Neural crest cell (in vitro differentiated cells): ENCODE measurements around the gene ZNF48. TPM values are rescaled to one million over a fixed set of nuclear protein-coding genes. Genes with fewer than 3 reads are reported as not detected.
A peak's percentile ranks its signal among the peaks of the same experiment; 100 is the strongest.

Experiments
- DNase-seq: peaks from one replicate; pipeline ENCODE4 v3.0.0; 2021; ENCODE audit warnings: low read depth, mixed read lengths, low spot score
- H3K27ac Mint-ChIP-seq: one replicate; pipeline ENCODE4 v1.8.0; 2021; ENCODE audit warnings: mild to moderate bottlenecking, mixed read lengths; ENCODE audit not compliant: unreplicated experiment
- H3K27me3 Mint-ChIP-seq: 2 replicates; pipeline ENCODE4 v1.8.0; 2021; ENCODE audit warnings: low read depth, mild to moderate bottlenecking, mixed read lengths
- H3K36me3 Mint-ChIP-seq: 2 replicates; pipeline ENCODE4 v1.8.0; 2021; ENCODE audit warnings: low read depth, mild to moderate bottlenecking, mixed read lengths
- H3K4me1 Mint-ChIP-seq: 2 replicates; pipeline ENCODE4 v1.8.0; 2021; ENCODE audit warnings: mixed read lengths
- H3K4me3 Mint-ChIP-seq: one replicate; pipeline ENCODE4 v1.8.0; 2021; ENCODE audit warnings: mild to moderate bottlenecking, mixed read lengths
- H3K9me3 Mint-ChIP-seq: 2 replicates; pipeline ENCODE4 v1.8.0; 2021; ENCODE audit warnings: mixed read lengths
- total RNA-seq: library from RNA; stranded (reverse); gene quantifications from 2 replicates; pipeline ENCODE4 v1.2.1, GENCODE V29; 2021
- TF ChIP-seq, protein P1 (sequence below): fragments of 200-600 bp; sonication (generic); conservative IDR thresholded peaks from 2 replicates; pipeline ENCODE4 v1.5.0; 2021; ENCODE audit warnings: antibody characterized with exemption, mild to moderate bottlenecking

Gene ZNF48
- total RNA-seq, 1 donor from 2014 or later: 60.9 TPM

DNA sequence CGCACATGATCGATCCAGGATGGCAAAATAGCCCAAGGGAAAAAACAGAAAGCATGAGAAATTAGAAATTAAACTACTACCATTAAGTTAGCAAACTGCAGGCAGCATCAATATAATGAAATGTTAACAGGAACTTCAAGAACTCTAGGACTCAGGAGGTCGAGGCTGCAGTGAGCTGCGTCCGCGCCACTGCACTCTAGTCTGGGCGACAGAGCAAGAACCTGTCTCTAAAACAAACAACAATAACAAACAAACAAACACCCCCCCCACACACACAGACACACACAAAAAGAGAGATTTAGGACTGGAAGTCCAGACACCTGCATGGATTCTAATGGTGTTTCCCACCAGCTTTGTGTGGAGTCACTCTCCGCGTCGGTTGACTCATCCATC, 51.0 kb downstream of the ZNF48 start:
- Mint-ChIP-seq H3K36me3 (peaks cover 15% of the 10 kb centered on the region), H3K9me3 (no peaks in the 10 kb centered on the region), H3K4me3 (peak overlapping the region; percentile 94), H3K4me1 (peaks cover 31% of the 10 kb centered on the region), H3K27me3 (no peaks in the 10 kb centered on the region), H3K27ac (peak overlapping the region; percentile 92)
- DNase-seq: no peak
- TF ChIP-seq, protein P1, sequence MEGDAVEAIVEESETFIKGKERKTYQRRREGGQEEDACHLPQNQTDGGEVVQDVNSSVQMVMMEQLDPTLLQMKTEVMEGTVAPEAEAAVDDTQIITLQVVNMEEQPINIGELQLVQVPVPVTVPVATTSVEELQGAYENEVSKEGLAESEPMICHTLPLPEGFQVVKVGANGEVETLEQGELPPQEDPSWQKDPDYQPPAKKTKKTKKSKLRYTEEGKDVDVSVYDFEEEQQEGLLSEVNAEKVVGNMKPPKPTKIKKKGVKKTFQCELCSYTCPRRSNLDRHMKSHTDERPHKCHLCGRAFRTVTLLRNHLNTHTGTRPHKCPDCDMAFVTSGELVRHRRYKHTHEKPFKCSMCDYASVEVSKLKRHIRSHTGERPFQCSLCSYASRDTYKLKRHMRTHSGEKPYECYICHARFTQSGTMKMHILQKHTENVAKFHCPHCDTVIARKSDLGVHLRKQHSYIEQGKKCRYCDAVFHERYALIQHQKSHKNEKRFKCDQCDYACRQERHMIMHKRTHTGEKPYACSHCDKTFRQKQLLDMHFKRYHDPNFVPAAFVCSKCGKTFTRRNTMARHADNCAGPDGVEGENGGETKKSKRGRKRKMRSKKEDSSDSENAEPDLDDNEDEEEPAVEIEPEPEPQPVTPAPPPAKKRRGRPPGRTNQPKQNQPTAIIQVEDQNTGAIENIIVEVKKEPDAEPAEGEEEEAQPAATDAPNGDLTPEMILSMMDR: no peak

DNA sequence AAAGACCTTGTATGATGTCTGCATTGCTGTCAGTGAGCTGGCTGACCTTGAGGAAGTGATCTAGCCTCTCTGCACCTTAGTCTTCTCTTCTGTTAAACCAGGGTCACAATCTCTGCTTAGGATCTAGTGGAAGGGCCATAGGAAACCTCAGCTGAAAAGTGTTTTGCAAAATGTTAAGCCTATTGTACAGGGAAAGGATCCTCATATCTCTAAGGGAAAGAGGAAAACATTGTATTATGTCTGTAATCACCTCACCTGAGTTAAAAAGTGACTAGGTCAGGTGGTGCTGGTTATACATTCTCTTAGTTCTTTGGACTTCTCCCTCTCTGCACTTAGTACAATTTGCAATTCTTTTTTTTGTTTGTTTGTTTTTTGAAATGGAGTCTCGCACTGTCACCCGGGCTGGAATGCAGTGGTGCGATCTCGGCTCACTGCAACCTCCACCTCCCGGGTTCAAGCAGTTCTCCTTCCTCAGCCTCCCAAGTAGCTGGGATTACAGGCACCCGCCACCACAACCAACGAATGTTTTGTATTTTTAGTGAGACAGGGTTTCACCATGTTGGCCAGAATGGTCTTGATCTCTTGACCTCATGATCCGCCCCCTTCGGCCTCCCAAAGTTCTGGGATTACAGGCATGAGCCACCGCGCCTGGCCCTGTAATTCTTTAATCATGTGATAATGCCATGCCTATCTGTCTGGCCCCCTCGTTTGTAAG, 52.4 kb downstream of the ZNF48 start:
- TF ChIP-seq, protein P1: no peak
- Mint-ChIP-seq H3K4me1 (peaks cover 31% of the 10 kb centered on the region), H3K36me3 (peaks cover 15% of the 10 kb centered on the region), H3K27me3 (no peaks in the 10 kb centered on the region), H3K4me3 (peak overlapping the region; percentile 35), H3K9me3 (no peaks in the 10 kb centered on the region), H3K27ac (no peak overlapping the region)
- no peak for DNase-seq

DNA sequence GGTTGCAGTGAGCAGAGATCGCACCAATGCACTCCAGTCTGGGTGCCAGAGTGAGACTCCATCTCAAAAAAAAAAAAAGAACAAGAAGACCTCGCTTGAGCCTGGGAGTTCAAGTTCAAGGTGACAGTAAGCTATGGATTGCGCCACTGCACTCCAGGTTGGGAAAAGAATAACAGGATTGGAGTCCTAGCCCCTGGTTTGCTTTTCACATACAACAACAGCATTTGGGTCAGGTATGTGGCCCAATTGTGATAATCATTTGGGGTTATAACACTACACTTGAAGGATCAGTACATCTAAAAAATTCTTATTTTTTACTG, 53.9 kb downstream of the ZNF48 start:
- Mint-ChIP-seq H3K27ac (no peak overlapping the region), H3K4me1 (peaks cover 20% of the 10 kb centered on the region), H3K27me3 (no peaks in the 10 kb centered on the region), H3K9me3 (no peaks in the 10 kb centered on the region), H3K36me3 (peaks cover 5% of the 10 kb centered on the region), H3K4me3 (no peak overlapping the region)
- no peak for DNase-seq
- TF ChIP-seq, protein P1: no peak

Other genes with a start within 250 kb of the ZNF48 start
- 25.2 and 25.8 TPM in 2 replicates for gene CORO1A, start 211.8 kb upstream of the ZNF48 start, total RNA-seq
- 103 and 118 TPM in 2 replicates for gene BOLA2B, start 201.8 kb upstream of the ZNF48 start, total RNA-seq
- gene SLX1A, start 201.5 kb upstream of the ZNF48 start, total RNA-seq: 45.0 and 69.1 TPM in 2 replicates
- gene SULT1A3, start 196.2 kb upstream of the ZNF48 start, total RNA-seq: 23.9 and 26.4 TPM in 2 replicates
- 11.2 and 15.4 TPM in 2 replicates for gene NPIPB13, start 146.9 kb upstream of the ZNF48 start, total RNA-seq
- 74.8 and 85.2 TPM in 2 replicates for gene CD2BP2, start 40.1 kb upstream of the ZNF48 start, total RNA-seq
- gene TBC1D10B, start 24.9 kb upstream of the ZNF48 start, total RNA-seq: 39.7 and 45.6 TPM in 2 replicates
- not detected in 2 replicates for gene MYL11, start 20.6 kb upstream of the ZNF48 start, total RNA-seq
- 2.3 and 2.9 TPM in 2 replicates for gene SEPTIN1, start 12.9 kb upstream of the ZNF48 start, total RNA-seq
- gene ZNF771, start 12.2 kb downstream of the ZNF48 start, total RNA-seq: 17.5 and 18.9 TPM in 2 replicates
- gene DCTPP1, start 34.6 kb downstream of the ZNF48 start, total RNA-seq: 91.6 and 94.3 TPM in 2 replicates
- 29.6 and 30.5 TPM in 2 replicates for gene SEPHS2, start 50.5 kb downstream of the ZNF48 start, total RNA-seq
- gene ITGAL, start 77.3 kb downstream of the ZNF48 start, total RNA-seq: not detected in 2 replicates
- 64.0 and 68.5 TPM in 2 replicates for gene ZNF768, start 131.1 kb downstream of the ZNF48 start, total RNA-seq
- gene ZNF747, start 139.4 kb downstream of the ZNF48 start, total RNA-seq: 10.5 and 11.3 TPM in 2 replicates
- gene ZNF764, start 163.0 kb downstream of the ZNF48 start, total RNA-seq: 20.7 and 22.3 TPM in 2 replicates
- 13.4 and 14.3 TPM in 2 replicates for gene ZNF688, start 176.3 kb downstream of the ZNF48 start, total RNA-seq
- gene ZNF785, start 190.3 kb downstream of the ZNF48 start, total RNA-seq: 37.6 and 38.3 TPM in 2 replicates
- 23.0 and 23.2 TPM in 2 replicates for gene ZNF689, start 215.0 kb downstream of the ZNF48 start, total RNA-seq